Left colon (tissue), 2 donors: ENCODE data around the gene YARS1. TPM values are rescaled to one million over a fixed set of nuclear protein-coding genes. Genes with fewer than 3 reads are reported as not detected.

Source experiments
- ATAC-seq: fragments of 200-7000 bp; cut with Tn5 transposase; one replicate; pipeline ENCODE4 v1.9.1; 2020; ENCODE audit warnings: mild to moderate bottlenecking, moderate library complexity
- DNase-seq, 2 donors: peaks; one replicate each; pipeline ENCODE4 v3.0.0-alpha.2; 2020
- intact Hi-C, 2 donors: fragments of 100-400 bp; cut with DNase I in 1 of 2; cut with micrococcal nuclease in 1 of 2; formaldehyde crosslinking; loops; one replicate each; pipeline versions ENCODE4 v1.11.2 to v1.14.0; 2022; cut with DNase I, micrococcal nuclease
- total RNA-seq, 2 donors: library from RNA; stranded (reverse); fragmentation: NEBNext Ultra II Directional; extraction: Animal tissue kit (Norgen Biotek cat#: 25700); gene quantifications; one replicate each; pipeline ENCODE4 v1.2.1, GENCODE V29; 2021
- donor health status: DM: no; HTN: no; CAD: no.
- donor health status: DM: yes; HTN: yes; CAD: no.

The YARS1 gene
- total RNA-seq, 2 donors from 2014 or later: 41.7 to 88.3 TPM

- intact Hi-C loops: loop anchor here (10.0 kb wide), 2 partner anchors 55 to 245 kb away; no protein-coding TSS in a partner anchor
- ATAC-seq (no peak), DNase-seq (no peak)
These were observed 46.9 kb downstream of the YARS1 start for GRCh38 chr1:32770221-32770731.

GRCh38 chr1:32769524-32770220 is 47.5 kb downstream of the YARS1 start:
- no peak for ATAC-seq
- intact Hi-C loops: loop anchor here (10.0 kb wide), 2 partner anchors 55 to 245 kb away; no protein-coding TSS in a partner anchor
- DNase-seq: no peak

- ATAC-seq: no peak
- no peak for DNase-seq
- intact Hi-C loops: no loop called here
These were observed 48.9 kb downstream of the YARS1 start for GRCh38 chr1:32768110-32768850.

GRCh38 chr1:32767641-32768040 is 49.5 kb downstream of the YARS1 start:
- DNase-seq (no peak), ATAC-seq (no peak)
- intact Hi-C loops: no loop called here

- intact Hi-C loops: no loop called here
- no peak for DNase-seq
- ATAC-seq: peak; percentile 8
These were observed 50.0 kb downstream of the YARS1 start for GRCh38 chr1:32767156-32767555.

- DNase-seq (no peak), ATAC-seq (no peak)
- intact Hi-C loops: no loop called here
These were observed 50.7 kb downstream of the YARS1 start for GRCh38 chr1:32766328-32766972.

- no peak for DNase-seq
These were observed 51.4 kb downstream of the YARS1 start for GRCh38 chr1:32765570-32766327.

GRCh38 chr1:32764826-32765569 is 52.2 kb downstream of the YARS1 start:
- intact Hi-C loops: no loop called here
- no peak for DNase-seq
- no peak for ATAC-seq

More at GRCh38 chr1:32765570-32766327, 51.4 kb downstream of the YARS1 start:
- ATAC-seq: no peak
- intact Hi-C loops: no loop called here

- no peak for DNase-seq
- no peak for ATAC-seq
- intact Hi-C loops: no loop called here
These were observed 53.9 kb downstream of the YARS1 start for GRCh38 chr1:32763221-32763620.

- ATAC-seq (no peak), DNase-seq (no peak)
- intact Hi-C loops: no loop called here
These were observed 55.2 kb downstream of the YARS1 start for GRCh38 chr1:32761936-32762335.

GRCh38 chr1:32761253-32761877 is 55.8 kb downstream of the YARS1 start:
- DNase-seq (peak; percentile 59 to 65), ATAC-seq (peak; percentile 2)
- intact Hi-C loops: no loop called here

- peak; percentile 83 for ATAC-seq
- intact Hi-C loops: no loop called here
These were observed 57.0 kb downstream of the YARS1 start for GRCh38 chr1:32759997-32760623.

GRCh38 chr1:32759521-32759981 is 57.6 kb downstream of the YARS1 start:
- ATAC-seq (peak; percentile 55), DNase-seq (peak; percentile 73 to 88)

More at GRCh38 chr1:32759997-32760623, 57.0 kb downstream of the YARS1 start:
- peak; percentile 92 to 97 for DNase-seq

GRCh38 chr1:32758795-32759430 is 58.2 kb downstream of the YARS1 start:
- ATAC-seq: no peak
- intact Hi-C loops: no loop called here
- DNase-seq: no peak

More at GRCh38 chr1:32759521-32759981, 57.6 kb downstream of the YARS1 start:
- intact Hi-C loops: no loop called here

- intact Hi-C loops: no loop called here
- no peak for DNase-seq
These were observed 58.9 kb downstream of the YARS1 start for GRCh38 chr1:32758177-32758794.

GRCh38 chr1:32757213-32757895 is 59.8 kb downstream of the YARS1 start:
- DNase-seq (peak; percentile 46 to 74), ATAC-seq (peak; percentile 22)
- intact Hi-C loops: no loop called here

More at GRCh38 chr1:32758177-32758794, 58.9 kb downstream of the YARS1 start:
- ATAC-seq: no peak
